SK-N-SH (cell line): ENCODE data around the gene CYP11A1. TPM values are rescaled to one million over a fixed set of nuclear protein-coding genes. Genes with fewer than 3 reads are reported as not detected.

ENCODE experiments used
- CTCF ChIA-PET: fragments of 300-600, 350-600 bp; formaldehyde crosslinking; extraction: SDS; loops from one replicate; lab custom pipeline; 2021; lab: Yijun Ruan, JAX
- POLR2A ChIA-PET: fragments of 350-600 bp; sonication (Branson Sonifier 250); formaldehyde crosslinking; extraction: SDS; loops from one replicate; lab custom pipeline; 2020; ENCODE audit warnings: antibody characterized with exemption, inconsistent platforms; lab: Yijun Ruan, JAX
- DNase-seq: peaks from one replicate; pipeline ENCODE4 v3.0.0; 2012
- H2AFZ ChIP-seq: fragments of 200-600 bp; sonication (generic); 2 replicates; pipeline ENCODE4 v1.8.1; 2016; ENCODE audit warnings: antibody characterized with exemption, mild to moderate bottlenecking, low read depth
- H3F3A ChIP-seq: fragments of 200-600 bp; sonication (generic); replicated peaks from 2 replicates; pipeline ENCODE3; 2016; ENCODE audit warnings: antibody characterized with exemption, mild to moderate bottlenecking; ENCODE audit not compliant: insufficient read depth
- H3K27ac ChIP-seq, 2 experiments: fragments of 200-500 bp in 1 of 2; fragments of 200-600 bp in 1 of 2; sonication (Bioruptor generic) in 1 of 2; sonication (generic), shearing (Covaris generic) in 1 of 2; 2 replicates each; pipeline versions ENCODE4 v1.5.1 to v1.6.1; 2014 to 2016; ENCODE audit warnings: low read depth in 2 of 2, inconsistent platforms in 1 of 2, low read length in 1 of 2, mild to moderate bottlenecking in 1 of 2, mixed read lengths in 1 of 2
- H3K27me3 ChIP-seq: fragments of 200-600 bp; sonication (generic), shearing (Covaris generic); 2 replicates; pipeline ENCODE4 v1.6.1; 2016; ENCODE audit warnings: mixed run types; ENCODE audit not compliant: insufficient read depth
- H3K36me3 ChIP-seq, 2 experiments: fragments of 200-500 bp in 1 of 2; fragments of 200-600 bp in 1 of 2; sonication (Bioruptor generic) in 1 of 2; sonication (generic) in 1 of 2; replicated peaks in 1 of 2; 2 replicates each; pipeline versions ENCODE3 to v1.5.1; 2014 to 2016; ENCODE audit warnings: low read length in 1 of 2, mild to moderate bottlenecking in 1 of 2; ENCODE audit not compliant: insufficient read depth in 2 of 2, control insufficient read depth in 1 of 2
- H3K4me1 ChIP-seq, 2 experiments: fragments of 200-500 bp in 1 of 2; fragments of 200-600 bp in 1 of 2; sonication (Bioruptor generic) in 1 of 2; sonication (generic), shearing (Covaris generic) in 1 of 2; 2 replicates each; pipeline versions ENCODE4 v1.5.1 to v1.6.1; 2014 to 2016; ENCODE audit warnings: low read depth in 1 of 2, low read length in 1 of 2, mixed run types in 1 of 2; ENCODE audit not compliant: insufficient read depth in 2 of 2, control insufficient read depth in 1 of 2
- H3K4me2 ChIP-seq: fragments of 200-600 bp; sonication (generic), shearing (Covaris generic); 2 replicates; pipeline ENCODE4 v1.6.1; 2017; ENCODE audit warnings: mixed run types
- H3K4me3 ChIP-seq, 2 experiments: fragments of 200-500 bp in 1 of 2; fragments of 200-600 bp in 1 of 2; sonication (Bioruptor generic) in 1 of 2; sonication (generic), shearing (Covaris generic) in 1 of 2; 2 replicates each; pipeline versions ENCODE4 v1.5.1 to v1.8.1; 2014 to 2016; ENCODE audit warnings: low read depth in 2 of 2, inconsistent platforms in 1 of 2, low read length in 1 of 2, mild to moderate bottlenecking in 1 of 2, mixed read lengths in 1 of 2, moderate library complexity in 1 of 2
- H3K79me2 ChIP-seq: fragments of 200-600 bp; sonication (generic); 2 replicates; pipeline ENCODE4 v1.8.1; 2017; ENCODE audit warnings: mild to moderate bottlenecking; ENCODE audit not compliant: insufficient read depth
- H3K9ac ChIP-seq: fragments of 200-600 bp; sonication (generic); 2 replicates; pipeline ENCODE4 v1.6.1; 2017; ENCODE audit warnings: mixed run types
- H3K9me2 ChIP-seq: fragments of 200-600 bp; sonication (generic); 2 replicates; pipeline ENCODE4 v1.6.1; 2017; ENCODE audit warnings: mixed run types
- H3K9me3 ChIP-seq: fragments of 200-600 bp; sonication (generic); 2 replicates; pipeline ENCODE4 v1.6.1; 2017; ENCODE audit warnings: mixed run types, mild to moderate bottlenecking, moderate library complexity
- H4K20me1 ChIP-seq: fragments of 200-600 bp; sonication (generic); 2 replicates; pipeline ENCODE4 v1.6.1; 2017; ENCODE audit warnings: mild to moderate bottlenecking, mixed run types; ENCODE audit not compliant: insufficient read depth
- CHD2 ChIP-seq: fragments of 150-350 bp; IDR thresholded peaks from 2 replicates; pipeline ENCODE4 v1.6.1; 2018; ENCODE audit warnings: low read length; ENCODE audit not compliant: partially characterized antibody
- EZH2phosphoT487 ChIP-seq: fragments of 200-600 bp; sonication (generic); IDR thresholded peaks from 2 replicates; pipeline ENCODE4 v1.6.1; 2017; ENCODE audit warnings: low read depth, mixed run types, mild to moderate bottlenecking, antibody characterized with exemption, moderate library complexity, borderline replicate concordance
- FOSL2 ChIP-seq: IDR thresholded peaks from 2 replicates; pipeline ENCODE4 v1.4.0; 2012; ENCODE audit warnings: low read depth, mild to moderate bottlenecking, moderate library complexity, borderline replicate concordance
- GATA2 ChIP-seq: sonication (generic); formaldehyde crosslinking; IDR thresholded peaks from 2 replicates; pipeline ENCODE4 v1.5.0; 2020; ENCODE audit warnings: mild to moderate bottlenecking, missing genetic modification reagents
- JUND ChIP-seq: IDR thresholded peaks from 2 replicates; pipeline ENCODE4 v1.4.0; 2012
- MEF2A ChIP-seq: IDR thresholded peaks from 2 replicates; pipeline ENCODE4 v1.4.0; 2012; ENCODE audit warnings: low read depth, borderline replicate concordance
- RAD21 ChIP-seq: IDR thresholded peaks from 2 replicates; pipeline ENCODE4 v1.6.1; 2012; ENCODE audit warnings: mild to moderate bottlenecking, low read length
- RCOR1 ChIP-seq: fragments of 150-350 bp; IDR thresholded peaks from 2 replicates; pipeline ENCODE4 v1.6.1; 2017; ENCODE audit warnings: antibody characterized with exemption, low read length
- RFX5 ChIP-seq: IDR thresholded peaks from 2 replicates; pipeline ENCODE4 v1.6.1; 2012; ENCODE audit warnings: mild to moderate bottlenecking, improper control_type of control experiment, low read length
- RXRA ChIP-seq: IDR thresholded peaks from 2 replicates; pipeline ENCODE4 v1.4.0; 2012; ENCODE audit warnings: low read depth, mild to moderate bottlenecking, borderline replicate concordance
- SIN3A ChIP-seq: IDR thresholded peaks from 2 replicates; pipeline ENCODE4 v1.6.1; 2012; ENCODE audit warnings: low read depth, mild to moderate bottlenecking, low read length, moderate library complexity, borderline replicate concordance
- TCF12 ChIP-seq: IDR thresholded peaks from 2 replicates; pipeline ENCODE4 v1.4.0; 2012
- WGBS: methylation state at CpG from one replicate; pipeline ENCODE4 v1.1.6; 2017; ENCODE audit warnings: low lambda C conversion rate; 5-methylcytosine and 5-hydroxymethylcytosine counted together
- polyA plus RNA-seq, 3 experiments: library from polyadenylated mRNA; depleted of rRNA; stranded (reverse); fragments of >200 nt; gene quantifications; 2 replicates each; pipeline ENCODE4 v1.2.3, GENCODE V29; 2012
- TF ChIP-seq, protein P1 (sequence below): IDR thresholded peaks from 2 replicates; pipeline ENCODE4 v1.4.0; 2012; ENCODE audit warnings: low read depth, borderline replicate concordance
- TF ChIP-seq, protein P2 (sequence below): fragments of 150-350 bp; IDR thresholded peaks from 2 replicates; pipeline ENCODE4 v1.6.1; 2016; ENCODE audit warnings: mild to moderate bottlenecking, low read depth, low read length
- TF ChIP-seq, protein P3 (sequence below): IDR thresholded peaks from 2 replicates; pipeline ENCODE4; 2012
- TF ChIP-seq, protein P4 (sequence below): IDR thresholded peaks from 2 replicates; pipeline ENCODE4 v1.4.0; 2012; ENCODE audit warnings: low read depth
- TF ChIP-seq, protein P5 (sequence below): IDR thresholded peaks from 2 replicates; pipeline ENCODE4 v1.4.0; 2012; ENCODE audit warnings: low read depth, borderline replicate concordance
- TF ChIP-seq, protein P6 (sequence below): fragments of 150-350 bp; IDR thresholded peaks from 2 replicates; pipeline ENCODE4 v1.6.1; 2017; ENCODE audit warnings: antibody characterized with exemption, low read length, low read depth, borderline replicate concordance

CYP11A1 gene
- polyA plus RNA-seq, 1 of the 3 experiments (the other 2 are of a cell fraction): 0.08 TPM

DNA sequence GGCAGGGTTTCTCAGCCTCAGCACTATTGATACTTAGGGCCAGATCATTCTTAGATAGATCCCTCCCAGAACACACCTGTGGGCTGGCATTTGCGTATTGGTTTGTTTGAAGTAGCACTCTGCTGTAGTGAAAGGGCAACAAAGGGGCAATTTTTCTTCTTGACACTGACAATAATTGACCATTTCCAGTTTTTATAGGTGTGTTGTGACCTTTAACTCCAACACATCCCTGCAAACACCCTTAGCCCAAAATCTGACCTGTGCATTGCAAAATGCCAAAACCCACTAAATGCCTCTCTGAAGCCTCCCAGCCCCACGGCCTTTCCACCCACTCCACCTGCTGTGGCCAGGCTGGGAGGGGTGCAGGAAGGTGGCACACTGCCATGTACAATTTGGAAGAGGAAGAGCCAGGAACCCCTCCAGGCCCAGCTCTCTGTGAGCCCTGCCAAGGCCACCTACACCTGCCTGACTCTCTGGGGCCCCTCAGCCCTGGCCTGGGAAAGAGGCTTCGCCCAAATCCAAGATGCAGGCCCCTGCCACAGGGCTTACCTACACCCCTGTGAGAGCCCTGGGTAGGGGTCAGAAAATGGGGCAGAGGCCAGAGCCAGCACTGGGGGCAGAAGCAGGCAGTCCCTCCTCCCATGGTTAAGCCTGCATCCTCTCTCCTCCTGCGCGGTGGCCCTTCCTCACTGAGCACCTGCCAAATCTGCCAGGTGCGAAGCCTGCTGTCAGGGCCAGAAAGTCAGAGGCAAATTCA, 9.6 kb upstream of the CYP11A1 start:
- POLR2A ChIA-PET: no interaction called here
- H2AFZ ChIP-seq: no peak overlapping the region
- H4K20me1 ChIP-seq: no peaks in the 10 kb centered on the region
- H3K9me2 ChIP-seq: no peaks in the 10 kb centered on the region
- no peak for TF ChIP-seq RFX5
- no peak for TF ChIP-seq SIN3A
- no peak for TF ChIP-seq JUND
- TF ChIP-seq, protein P1, sequence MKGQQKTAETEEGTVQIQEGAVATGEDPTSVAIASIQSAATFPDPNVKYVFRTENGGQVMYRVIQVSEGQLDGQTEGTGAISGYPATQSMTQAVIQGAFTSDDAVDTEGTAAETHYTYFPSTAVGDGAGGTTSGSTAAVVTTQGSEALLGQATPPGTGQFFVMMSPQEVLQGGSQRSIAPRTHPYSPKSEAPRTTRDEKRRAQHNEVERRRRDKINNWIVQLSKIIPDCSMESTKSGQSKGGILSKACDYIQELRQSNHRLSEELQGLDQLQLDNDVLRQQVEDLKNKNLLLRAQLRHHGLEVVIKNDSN: no peak
- TF ChIP-seq, protein P2, sequence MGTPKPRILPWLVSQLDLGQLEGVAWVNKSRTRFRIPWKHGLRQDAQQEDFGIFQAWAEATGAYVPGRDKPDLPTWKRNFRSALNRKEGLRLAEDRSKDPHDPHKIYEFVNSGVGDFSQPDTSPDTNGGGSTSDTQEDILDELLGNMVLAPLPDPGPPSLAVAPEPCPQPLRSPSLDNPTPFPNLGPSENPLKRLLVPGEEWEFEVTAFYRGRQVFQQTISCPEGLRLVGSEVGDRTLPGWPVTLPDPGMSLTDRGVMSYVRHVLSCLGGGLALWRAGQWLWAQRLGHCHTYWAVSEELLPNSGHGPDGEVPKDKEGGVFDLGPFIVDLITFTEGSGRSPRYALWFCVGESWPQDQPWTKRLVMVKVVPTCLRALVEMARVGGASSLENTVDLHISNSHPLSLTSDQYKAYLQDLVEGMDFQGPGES: no peak
- TF ChIP-seq, protein P3, sequence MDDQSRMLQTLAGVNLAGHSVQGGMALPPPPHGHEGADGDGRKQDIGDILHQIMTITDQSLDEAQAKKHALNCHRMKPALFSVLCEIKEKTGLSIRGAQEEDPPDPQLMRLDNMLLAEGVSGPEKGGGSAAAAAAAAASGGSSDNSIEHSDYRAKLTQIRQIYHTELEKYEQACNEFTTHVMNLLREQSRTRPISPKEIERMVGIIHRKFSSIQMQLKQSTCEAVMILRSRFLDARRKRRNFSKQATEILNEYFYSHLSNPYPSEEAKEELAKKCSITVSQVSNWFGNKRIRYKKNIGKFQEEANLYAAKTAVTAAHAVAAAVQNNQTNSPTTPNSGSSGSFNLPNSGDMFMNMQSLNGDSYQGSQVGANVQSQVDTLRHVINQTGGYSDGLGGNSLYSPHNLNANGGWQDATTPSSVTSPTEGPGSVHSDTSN: no peak
- no peak for TF ChIP-seq CHD2
- no peak for TF ChIP-seq MEF2A
- TF ChIP-seq RAD21: no peak
- TF ChIP-seq FOSL2: no peak
- no peak for TF ChIP-seq RCOR1
- no peak for TF ChIP-seq GATA2 (CRISPR knock-in tag)
- TF ChIP-seq, protein P4, sequence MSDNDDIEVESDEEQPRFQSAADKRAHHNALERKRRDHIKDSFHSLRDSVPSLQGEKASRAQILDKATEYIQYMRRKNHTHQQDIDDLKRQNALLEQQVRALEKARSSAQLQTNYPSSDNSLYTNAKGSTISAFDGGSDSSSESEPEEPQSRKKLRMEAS: no peak
- H3K4me1 ChIP-seq: peaks cover 0 to 12% of the 10 kb centered on the region in 2 experiments; a peak in 1 of 4 replicates
- H3K27ac ChIP-seq: no peak overlapping the region
- H3K4me3 ChIP-seq: no peak overlapping the region
- no peak overlapping the region for H3K4me2 ChIP-seq
- H3K9me3 ChIP-seq: no peaks in the 10 kb centered on the region
- peaks cover 10% of the 10 kb centered on the region for H3K27me3 ChIP-seq
- no peaks in the 10 kb centered on the region for H3K36me3 ChIP-seq
- no peaks in the 10 kb centered on the region for H3K79me2 ChIP-seq
- no peak overlapping the region for H3K9ac ChIP-seq
- 94% methylated on average over 2 of the region's 6 CpGs for WGBS
- CTCF ChIA-PET: interaction anchor here (0.8 to 23.8 kb wide), 12 partner anchors 8 to 394 kb away, joined by 3 to 779 read pairs (median 6); partner anchors contain the start of genes SEMA7A and UBL7
- no peaks in the 10 kb centered on the region for H3F3A ChIP-seq
- DNase-seq: no peak

DNA sequence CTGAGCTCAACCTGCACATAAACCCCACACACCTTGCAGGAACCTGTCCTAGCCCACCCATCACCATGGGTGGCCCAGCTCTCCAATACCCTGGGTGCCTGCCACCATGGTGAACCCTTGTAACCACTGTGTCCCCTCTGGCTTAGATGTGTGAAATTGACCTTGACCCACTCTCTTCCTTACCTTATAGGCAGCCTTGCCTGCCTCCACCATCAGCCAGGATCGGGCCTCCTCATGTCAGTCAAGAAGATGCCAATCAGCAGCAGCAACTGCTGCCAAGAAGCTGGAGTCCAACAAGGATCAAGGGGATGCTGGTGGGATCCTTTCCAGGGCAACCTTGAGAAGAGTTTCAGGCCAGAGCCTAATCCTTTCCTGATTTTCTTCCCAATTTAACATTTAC, 8.8 kb upstream of the CYP11A1 start:
- Histone ChIP-seq H3K9ac (no peak overlapping the region), H3K4me3 (no peak overlapping the region), H3K9me2 (no peaks in the 10 kb centered on the region), H3K4me2 (no peak overlapping the region), H3K79me2 (no peaks in the 10 kb centered on the region), H4K20me1 (no peaks in the 10 kb centered on the region), H3K4me1 (peaks cover 0 to 12% of the 10 kb centered on the region in 2 experiments; a peak in 1 of 4 replicates), H3F3A (no peaks in the 10 kb centered on the region), H3K27ac (no peak overlapping the region), H2AFZ (no peak overlapping the region), H3K36me3 (no peaks in the 10 kb centered on the region), H3K27me3 (peaks cover 18% of the 10 kb centered on the region), H3K9me3 (no peaks in the 10 kb centered on the region)
- 44% methylated on average over 1 of the region's 1 CpG for WGBS
- DNase-seq: no peak
- CTCF ChIA-PET: interaction anchor here (0.8 to 23.8 kb wide), 21 partner anchors 9 to 403 kb away, joined by 3 to 779 read pairs (median 5); partner anchors contain the start of genes ARID3B, SEMA7A and UBL7
- POLR2A ChIA-PET: interaction anchor here (0.8 kb wide), 1 partner anchor 85 kb away, joined by 5 read pairs; the partner anchor contains the start of gene UBL7
- TF ChIP-seq, protein P5, sequence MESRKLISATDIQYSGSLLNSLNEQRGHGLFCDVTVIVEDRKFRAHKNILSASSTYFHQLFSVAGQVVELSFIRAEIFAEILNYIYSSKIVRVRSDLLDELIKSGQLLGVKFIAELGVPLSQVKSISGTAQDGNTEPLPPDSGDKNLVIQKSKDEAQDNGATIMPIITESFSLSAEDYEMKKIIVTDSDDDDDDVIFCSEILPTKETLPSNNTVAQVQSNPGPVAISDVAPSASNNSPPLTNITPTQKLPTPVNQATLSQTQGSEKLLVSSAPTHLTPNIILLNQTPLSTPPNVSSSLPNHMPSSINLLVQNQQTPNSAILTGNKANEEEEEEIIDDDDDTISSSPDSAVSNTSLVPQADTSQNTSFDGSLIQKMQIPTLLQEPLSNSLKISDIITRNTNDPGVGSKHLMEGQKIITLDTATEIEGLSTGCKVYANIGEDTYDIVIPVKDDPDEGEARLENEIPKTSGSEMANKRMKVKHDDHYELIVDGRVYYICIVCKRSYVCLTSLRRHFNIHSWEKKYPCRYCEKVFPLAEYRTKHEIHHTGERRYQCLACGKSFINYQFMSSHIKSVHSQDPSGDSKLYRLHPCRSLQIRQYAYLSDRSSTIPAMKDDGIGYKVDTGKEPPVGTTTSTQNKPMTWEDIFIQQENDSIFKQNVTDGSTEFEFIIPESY: no peak
- TF ChIP-seq EZH2phosphoT487 (no peak), CHD2 (no peak), MEF2A (no peak), RXRA (no peak), TCF12 (no peak)
- TF ChIP-seq, protein P6, sequence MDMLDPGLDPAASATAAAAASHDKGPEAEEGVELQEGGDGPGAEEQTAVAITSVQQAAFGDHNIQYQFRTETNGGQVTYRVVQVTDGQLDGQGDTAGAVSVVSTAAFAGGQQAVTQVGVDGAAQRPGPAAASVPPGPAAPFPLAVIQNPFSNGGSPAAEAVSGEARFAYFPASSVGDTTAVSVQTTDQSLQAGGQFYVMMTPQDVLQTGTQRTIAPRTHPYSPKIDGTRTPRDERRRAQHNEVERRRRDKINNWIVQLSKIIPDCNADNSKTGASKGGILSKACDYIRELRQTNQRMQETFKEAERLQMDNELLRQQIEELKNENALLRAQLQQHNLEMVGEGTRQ: no peak
